OCI-LY3 (cell line): Measurements from ENCODE around the gene SPIN4.

ENCODE experiments used
- CTCF ChIP-seq: fragments of 200-600, 300-600 bp; sonication (generic); IDR thresholded peaks from 2 replicates; pipeline ENCODE4 v1.5.1; 2014; ENCODE audit warnings: antibody characterized with exemption, low read length, low read depth
- EZH2phosphoT487 ChIP-seq: fragments of 200-600 bp; shearing (Covaris generic); IDR thresholded peaks from 2 replicates; pipeline ENCODE4 v1.6.1; 2018; ENCODE audit warnings: antibody characterized with exemption, mixed run types, low read depth

- TF ChIP-seq CTCF (no peak), EZH2phosphoT487 (no peak)
Measured at GRCh38 chrX:63361494-63361893, 10.4 kb upstream of the SPIN4 start.
